Activated naive CD4-positive, alpha-beta T cell treated with Interleukin-2 at 50 U/mL for 16 hours (primary cell): ENCODE measurements around the gene ANKRD13C.
"Not testable (repeated sequence)": the region's sequence is repeated elsewhere in the genome, so short reads cannot be mapped to it uniquely, and the experiment has no call there.

ENCODE experiments used
- DNase-seq: peaks from one replicate; pipeline ENCODE4 v3.0.0-alpha.2; 2020

ANKRD13C gene

GRCh38 chr1:70355920-70356319 is 1.4 kb upstream of the ANKRD13C start:
- no peak for DNase-seq

- DNase-seq = no peak
Measured at GRCh38 chr1:70355111-70355407, 537 bp upstream of the ANKRD13C start.

GRCh38 chr1:70353601-70354331 is 756 bp downstream of the ANKRD13C start:
- peak; percentile 45 for DNase-seq

- no peak for DNase-seq
Measured at GRCh38 chr1:70353044-70353443, 1.5 kb downstream of the ANKRD13C start.

GRCh38 chr1:70349799-70350198 is 4.7 kb downstream of the ANKRD13C start:
- not testable (repeated sequence) for DNase-seq

GRCh38 chr1:70348399-70349165 is 5.9 kb downstream of the ANKRD13C start:
- no peak for DNase-seq

- DNase-seq = not testable (repeated sequence)
Measured at GRCh38 chr1:70339644-70340043, 14.9 kb downstream of the ANKRD13C start.

- no peak for DNase-seq
Measured at GRCh38 chr1:70336050-70336449, 18.5 kb downstream of the ANKRD13C start.

GRCh38 chr1:70334436-70334835 is 20.1 kb downstream of the ANKRD13C start:
- no peak for DNase-seq

- no peak for DNase-seq
Measured at GRCh38 chr1:70333245-70333644, 21.3 kb downstream of the ANKRD13C start.

GRCh38 chr1:70331962-70332361 is 22.6 kb downstream of the ANKRD13C start:
- DNase-seq = no peak

- no peak for DNase-seq
Measured at GRCh38 chr1:70327306-70328076, 27.0 kb downstream of the ANKRD13C start.

GRCh38 chr1:70324683-70325082 is 29.8 kb downstream of the ANKRD13C start:
- no peak for DNase-seq

GRCh38 chr1:70319750-70320149 is 34.8 kb downstream of the ANKRD13C start:
- no peak for DNase-seq

GRCh38 chr1:70318191-70318590 is 36.3 kb downstream of the ANKRD13C start:
- no peak for DNase-seq

- no peak for DNase-seq
Measured at GRCh38 chr1:70317087-70317486, 37.4 kb downstream of the ANKRD13C start.

- no peak for DNase-seq
Measured at GRCh38 chr1:70315782-70316181, 38.7 kb downstream of the ANKRD13C start.

GRCh38 chr1:70314706-70315304 is 39.7 kb downstream of the ANKRD13C start:
- no peak for DNase-seq

- no peak for DNase-seq
Measured at GRCh38 chr1:70311369-70311768, 43.2 kb downstream of the ANKRD13C start.

- no peak for DNase-seq
Measured at GRCh38 chr1:70299472-70299871, 55.0 kb downstream of the ANKRD13C start.

- DNase-seq = no peak
Measured at GRCh38 chr1:70295749-70296148, 58.8 kb downstream of the ANKRD13C start.

- no peak for DNase-seq
Measured at GRCh38 chr1:70293186-70293843, 61.2 kb downstream of the ANKRD13C start.

- no peak for DNase-seq
Measured at GRCh38 chr1:70290218-70290617, 64.3 kb downstream of the ANKRD13C start.
